Measurements from ENCODE around the gene ANXA6.

ANXA6 gene

DNA sequence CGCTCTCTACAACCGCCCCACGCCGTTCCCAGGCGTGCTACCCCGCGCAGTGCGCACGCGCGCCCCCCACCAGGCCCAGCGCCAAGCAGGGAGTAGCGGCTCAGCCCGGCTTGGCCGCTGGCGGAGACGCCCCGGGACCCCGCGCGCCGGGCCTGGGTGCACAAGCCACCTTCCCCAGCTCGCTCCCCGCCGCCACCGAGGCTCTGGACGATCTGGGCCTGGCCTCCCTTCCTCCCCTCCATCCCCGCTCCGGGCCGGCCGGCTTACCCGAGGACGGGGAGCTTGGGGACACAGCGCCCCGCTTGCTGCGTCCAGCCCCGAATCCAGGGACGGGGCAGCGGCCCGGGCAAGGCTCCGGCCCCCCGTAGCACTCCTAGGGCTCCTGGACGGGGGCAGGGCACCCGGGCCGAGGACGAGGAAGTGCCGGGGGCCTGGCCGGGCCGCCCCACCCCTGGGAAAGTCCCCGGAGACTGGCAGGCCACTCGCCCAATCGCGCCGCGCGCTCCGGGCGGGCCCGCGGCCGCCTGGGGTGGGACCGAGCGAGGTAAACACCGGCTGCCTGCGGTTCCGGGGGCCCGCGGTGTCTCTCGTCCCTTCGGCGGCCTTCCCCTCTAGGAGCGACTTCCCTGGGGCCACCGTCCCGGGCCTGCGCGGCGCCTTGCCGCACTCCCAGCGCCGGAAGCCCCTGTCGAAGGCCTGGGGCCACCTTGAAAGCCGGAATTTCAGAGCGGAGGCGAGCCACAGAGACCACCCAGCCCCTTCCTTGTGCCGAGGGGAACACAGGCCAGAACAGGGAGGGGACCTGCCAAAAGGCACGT lies 76.8 kb downstream of the ANXA6 start, which contains the start of gene TNIP1:
TSS of gene TNIP1 (minus strand) at position 422 of the 818 bp plus-strand sequence. CDS start 15,939 bp downstream, outside the sequence.
- H3K4me3 ChIP-seq (ENCODE audit: low read length in 2 of 2), result peak within 1 kb of the TSS; percentile 58 to 84
- peak within 1 kb of the TSS; percentile 96 to 99 for H3K9ac ChIP-seq (ENCODE audit: low read length in 2 of 2)
- peaks cover 0 to 5% of the 10 kb centered on the region in 2 donors for H3K36me3 ChIP-seq (ENCODE audit: control insufficient read depth in 2 of 2, insufficient read depth in 2 of 2, low read length in 2 of 2)
- H3K4me1 ChIP-seq (ENCODE audit: control insufficient read depth, insufficient read depth, low read length), result peaks cover 34% of the 10 kb centered on the region
- H3K9me3 ChIP-seq (ENCODE audit: control insufficient read depth in 2 of 2, low read length in 2 of 2), result no peaks in the 10 kb centered on the region
- H3K27me3 ChIP-seq (ENCODE audit: control insufficient read depth in 1 of 2, insufficient read depth in 2 of 2, low read length in 2 of 2), result no peaks in the 10 kb centered on the region
- peak within 1 kb of the TSS; percentile 98 for H3K27ac ChIP-seq (ENCODE audit: low read length)

DNA sequence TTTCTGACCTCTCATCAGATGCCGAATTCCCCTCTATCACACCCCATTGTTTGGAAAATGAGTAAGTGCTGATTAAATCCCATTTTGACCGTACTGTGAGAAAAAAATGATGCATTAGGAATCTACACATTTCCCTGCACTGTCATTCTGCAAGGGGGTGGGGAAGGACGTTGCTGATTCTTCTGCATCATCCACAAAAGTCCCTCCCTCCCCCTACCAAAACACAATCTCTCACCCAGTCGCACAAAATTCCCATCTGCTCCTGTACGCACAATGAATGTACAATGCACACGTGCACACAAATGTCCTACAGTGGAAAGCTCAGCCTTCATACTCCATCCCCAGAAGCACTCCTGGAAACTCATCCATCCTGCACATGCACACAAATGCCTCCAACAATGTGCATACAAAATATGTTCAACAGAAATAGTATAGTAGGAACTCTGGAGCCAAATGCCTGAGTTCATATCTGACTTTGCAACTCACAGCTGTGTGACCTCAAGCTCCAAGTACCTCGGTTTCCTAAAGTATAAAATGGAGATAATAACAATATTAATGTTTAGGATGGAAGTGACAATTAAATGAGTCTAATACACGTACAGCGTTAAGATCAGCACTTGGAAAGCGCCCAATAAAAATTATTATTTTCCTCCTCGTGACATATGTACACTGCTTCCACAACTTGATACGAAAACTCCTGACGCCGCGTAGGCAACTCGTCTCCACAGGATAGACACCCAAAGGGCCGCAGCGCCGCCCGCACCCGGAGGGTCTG lies 77.6 kb downstream of the ANXA6 start:
- Histone ChIP-seq H3K9me3 (ENCODE audit: control insufficient read depth in 2 of 2, low read length in 2 of 2) (no peaks in the 10 kb centered on the region), H3K4me3 (ENCODE audit: low read length in 2 of 2) (peak overlapping the region; percentile 58 to 84), H3K9ac (ENCODE audit: low read length in 2 of 2) (peak overlapping the region; percentile 86 to 96), H3K36me3 (ENCODE audit: control insufficient read depth in 2 of 2, insufficient read depth in 2 of 2, low read length in 2 of 2) (peaks cover 0 to 5% of the 10 kb centered on the region in 2 donors), H3K4me1 (ENCODE audit: control insufficient read depth, insufficient read depth, low read length) (peaks cover 27% of the 10 kb centered on the region), H3K27me3 (ENCODE audit: control insufficient read depth in 1 of 2, insufficient read depth in 2 of 2, low read length in 2 of 2) (no peaks in the 10 kb centered on the region), H3K27ac (ENCODE audit: low read length) (peak overlapping the region; percentile 98)

DNA sequence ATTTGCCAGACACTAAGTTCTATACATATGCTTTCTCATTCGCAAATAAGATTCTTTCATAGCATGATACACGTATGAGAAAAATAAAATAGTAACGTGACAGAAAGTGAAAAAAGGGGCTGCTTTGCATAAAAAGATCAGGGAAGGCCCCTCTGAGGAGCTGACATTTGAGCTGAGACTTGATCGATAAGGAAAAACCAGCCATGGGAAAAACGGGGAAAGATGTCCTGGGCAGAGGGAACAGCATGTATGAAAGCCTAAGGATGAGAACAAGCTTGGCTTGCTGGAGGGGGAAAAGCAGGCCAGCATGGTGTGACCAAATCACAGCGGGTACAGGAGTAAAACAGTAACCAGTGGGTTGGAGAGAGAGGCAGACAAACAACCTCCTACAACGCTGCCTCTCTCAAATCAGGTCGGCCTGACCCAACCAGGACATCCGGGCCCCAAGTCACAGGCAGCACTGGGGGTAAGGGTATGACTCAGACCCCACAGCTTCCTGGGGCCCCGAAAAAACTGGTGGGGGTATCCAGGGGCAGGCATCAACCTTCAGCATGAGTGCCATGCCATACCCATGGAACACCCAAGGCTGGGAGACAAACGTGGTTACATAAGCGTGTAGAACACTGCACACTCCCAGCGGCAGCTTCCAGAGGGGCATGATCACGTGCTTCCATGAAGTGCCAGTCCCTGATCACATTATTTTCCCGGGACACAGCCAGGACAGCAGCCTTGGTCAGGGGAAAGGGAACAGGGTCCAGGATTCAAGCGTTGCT lies 78.9 kb downstream of the ANXA6 start:
- peaks cover 0 to 5% of the 10 kb centered on the region in 2 donors for H3K36me3 ChIP-seq (ENCODE audit: control insufficient read depth in 2 of 2, insufficient read depth in 2 of 2, low read length in 2 of 2)
- no peak overlapping the region for H3K9ac ChIP-seq (ENCODE audit: low read length in 2 of 2)
- no peaks in the 10 kb centered on the region for H3K9me3 ChIP-seq (ENCODE audit: control insufficient read depth in 2 of 2, low read length in 2 of 2)
- no peak overlapping the region for H3K27ac ChIP-seq (ENCODE audit: low read length)
- H3K4me1 ChIP-seq (ENCODE audit: control insufficient read depth, insufficient read depth, low read length), result peaks cover 26% of the 10 kb centered on the region
- no peaks in the 10 kb centered on the region for H3K27me3 ChIP-seq (ENCODE audit: control insufficient read depth in 1 of 2, insufficient read depth in 2 of 2, low read length in 2 of 2)
- H3K4me3 ChIP-seq (ENCODE audit: low read length in 2 of 2), result no peak overlapping the region

DNA sequence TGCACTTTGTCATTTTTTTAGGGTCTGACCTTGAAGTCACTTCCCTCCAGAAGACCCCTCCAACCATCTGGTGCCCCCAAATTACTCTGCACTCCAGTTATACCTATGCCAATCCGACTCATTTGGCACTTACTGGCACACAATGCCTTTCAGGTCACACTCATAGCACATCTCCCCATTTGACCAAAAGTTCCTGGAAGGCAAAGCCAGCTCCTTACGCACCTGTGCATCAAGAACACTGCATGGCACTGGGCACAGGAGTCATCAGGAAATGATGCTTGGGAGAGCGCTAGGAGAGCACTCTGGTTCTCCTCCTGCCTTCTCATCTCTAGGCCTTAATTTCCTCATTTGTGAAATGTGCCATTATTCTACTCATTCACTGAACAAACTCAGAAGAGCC lies 79.6 kb downstream of the ANXA6 start:
- Histone ChIP-seq H3K4me1 (ENCODE audit: control insufficient read depth, insufficient read depth, low read length) (peaks cover 25% of the 10 kb centered on the region), H3K9me3 (ENCODE audit: control insufficient read depth in 2 of 2, low read length in 2 of 2) (no peaks in the 10 kb centered on the region), H3K27me3 (ENCODE audit: control insufficient read depth in 1 of 2, insufficient read depth in 2 of 2, low read length in 2 of 2) (no peaks in the 10 kb centered on the region), H3K36me3 (ENCODE audit: control insufficient read depth in 2 of 2, insufficient read depth in 2 of 2, low read length in 2 of 2) (peaks cover 0 to 5% of the 10 kb centered on the region in 2 donors), H3K27ac (ENCODE audit: low read length) (no peak overlapping the region), H3K4me3 (ENCODE audit: low read length in 2 of 2) (peak overlapping the region in 1 of 2 donors; percentile 29), H3K9ac (ENCODE audit: low read length in 2 of 2) (no peak overlapping the region)

DNA sequence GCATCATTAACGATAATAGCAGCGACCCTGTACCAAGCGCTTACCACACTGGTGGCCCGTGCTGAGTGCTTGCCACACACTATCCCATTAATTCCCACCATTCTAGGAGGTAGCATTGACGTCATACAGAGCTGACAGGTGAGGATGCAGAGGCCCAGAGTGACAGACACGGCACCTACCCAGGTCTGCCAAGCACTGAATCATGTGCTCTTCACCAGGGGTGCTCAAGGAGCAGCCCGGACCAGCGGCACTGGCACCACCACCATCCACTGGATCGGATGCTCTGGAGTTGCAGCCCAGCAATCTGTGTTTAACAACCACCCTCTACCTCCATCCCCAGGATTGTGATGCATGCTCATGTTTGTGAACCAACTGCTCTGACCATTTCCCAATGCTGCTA lies 80.2 kb downstream of the ANXA6 start:
- H3K36me3 ChIP-seq (ENCODE audit: control insufficient read depth in 2 of 2, insufficient read depth in 2 of 2, low read length in 2 of 2), result peaks cover 0 to 5% of the 10 kb centered on the region in 2 donors
- no peaks in the 10 kb centered on the region for H3K27me3 ChIP-seq (ENCODE audit: control insufficient read depth in 1 of 2, insufficient read depth in 2 of 2, low read length in 2 of 2)
- H3K4me3 ChIP-seq (ENCODE audit: low read length in 2 of 2), result no peak overlapping the region
- H3K27ac ChIP-seq (ENCODE audit: low read length), result no peak overlapping the region
- H3K9ac ChIP-seq (ENCODE audit: low read length in 2 of 2), result no peak overlapping the region
- H3K4me1 ChIP-seq (ENCODE audit: control insufficient read depth, insufficient read depth, low read length), result peaks cover 19% of the 10 kb centered on the region
- no peaks in the 10 kb centered on the region for H3K9me3 ChIP-seq (ENCODE audit: control insufficient read depth in 2 of 2, low read length in 2 of 2)

DNA sequence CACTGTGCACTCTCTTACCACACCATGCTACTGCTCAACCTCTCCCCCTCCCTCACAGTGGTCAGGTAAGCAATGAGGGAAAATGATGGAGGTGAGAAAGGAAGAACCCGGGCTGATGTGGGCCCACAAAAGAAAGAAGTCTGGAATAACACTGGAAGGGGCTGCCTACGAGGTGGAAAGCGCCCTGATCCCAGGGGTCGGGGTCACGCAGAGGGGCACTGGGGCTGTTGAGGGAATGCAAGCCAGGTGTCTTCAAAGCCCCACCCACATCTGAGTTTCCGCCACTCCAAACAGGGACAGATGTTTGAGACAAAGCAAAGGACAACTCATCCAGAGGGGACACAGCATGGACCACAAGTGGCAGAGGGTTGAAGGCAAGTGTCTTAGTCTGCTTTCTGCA lies 81.0 kb downstream of the ANXA6 start:
- H3K4me1 ChIP-seq (ENCODE audit: control insufficient read depth, insufficient read depth, low read length), result peaks cover 16% of the 10 kb centered on the region
- H3K36me3 ChIP-seq (ENCODE audit: control insufficient read depth in 2 of 2, insufficient read depth in 2 of 2, low read length in 2 of 2), result peaks cover 0 to 5% of the 10 kb centered on the region in 2 donors
- no peak overlapping the region for H3K9ac ChIP-seq (ENCODE audit: low read length in 2 of 2)

DNA sequence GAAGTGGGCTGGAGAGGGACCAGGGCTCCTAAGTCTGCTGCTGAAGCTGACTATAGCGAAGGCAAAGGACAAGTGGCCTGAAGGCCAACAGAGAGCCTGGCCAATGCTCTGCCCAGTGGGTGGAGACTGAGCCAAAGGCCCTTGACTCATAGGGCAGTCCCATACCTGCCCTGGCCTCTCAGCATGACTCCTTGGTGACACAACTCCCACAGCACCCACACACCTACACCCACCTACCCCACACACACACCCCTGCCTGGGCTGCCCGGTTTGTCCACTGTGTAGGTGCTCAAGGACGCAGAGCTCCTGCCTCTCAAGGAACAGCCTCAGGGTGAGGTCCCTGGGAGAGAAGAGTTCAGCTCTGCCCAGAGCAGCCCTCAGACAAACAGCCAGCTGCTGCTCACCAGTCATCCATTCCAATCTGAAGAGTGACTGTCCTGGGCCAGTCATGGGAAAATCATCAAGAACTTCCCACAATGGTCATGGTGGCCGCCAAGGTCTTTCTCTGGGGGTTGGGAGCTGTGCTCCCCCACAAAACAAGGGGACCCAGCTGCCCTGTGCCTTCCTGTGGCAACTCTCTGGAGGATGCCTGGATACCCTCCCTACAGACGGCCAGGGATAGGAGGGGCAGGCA lies 81.8 kb downstream of the ANXA6 start:
- Histone ChIP-seq H3K9ac (ENCODE audit: low read length in 2 of 2) (no peak overlapping the region), H3K27ac (ENCODE audit: low read length) (no peak overlapping the region), H3K4me3 (ENCODE audit: low read length in 2 of 2) (no peak overlapping the region), H3K4me1 (ENCODE audit: control insufficient read depth, insufficient read depth, low read length) (peaks cover 17% of the 10 kb centered on the region), H3K9me3 (ENCODE audit: control insufficient read depth in 2 of 2, low read length in 2 of 2) (no peaks in the 10 kb centered on the region), H3K27me3 (ENCODE audit: control insufficient read depth in 1 of 2, insufficient read depth in 2 of 2, low read length in 2 of 2) (no peaks in the 10 kb centered on the region), H3K36me3 (ENCODE audit: control insufficient read depth in 2 of 2, insufficient read depth in 2 of 2, low read length in 2 of 2) (peaks cover 0 to 6% of the 10 kb centered on the region in 2 donors)

More for the DNA sequence above, 81.0 kb downstream of the ANXA6 start:
- H3K27me3 ChIP-seq (ENCODE audit: control insufficient read depth in 1 of 2, insufficient read depth in 2 of 2, low read length in 2 of 2), result no peaks in the 10 kb centered on the region
- H3K9me3 ChIP-seq (ENCODE audit: control insufficient read depth in 2 of 2, low read length in 2 of 2), result no peaks in the 10 kb centered on the region
- H3K4me3 ChIP-seq (ENCODE audit: low read length in 2 of 2), result no peak overlapping the region
- no peak overlapping the region for H3K27ac ChIP-seq (ENCODE audit: low read length)

DNA sequence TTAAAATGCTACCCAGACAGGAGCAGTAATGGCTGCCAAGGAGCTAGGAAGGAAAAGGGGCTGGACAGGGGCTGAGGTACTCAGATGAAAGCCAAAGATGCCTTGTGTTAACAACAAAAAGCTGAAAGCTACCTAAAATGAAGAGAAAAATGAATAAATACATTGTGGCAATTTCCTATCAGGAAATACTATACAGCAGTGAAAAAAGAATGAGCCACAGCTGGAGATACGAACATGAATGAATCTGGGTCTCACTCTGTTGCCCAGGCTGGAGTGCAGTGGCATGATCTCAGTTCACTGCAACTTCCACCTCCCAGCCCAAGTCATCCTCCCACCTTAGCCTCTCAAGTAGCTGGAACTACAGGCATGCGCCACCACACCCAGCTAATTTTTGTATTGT lies 83.0 kb downstream of the ANXA6 start:
- Histone ChIP-seq H3K4me1 (ENCODE audit: control insufficient read depth, insufficient read depth, low read length) (peaks cover 18% of the 10 kb centered on the region), H3K36me3 (ENCODE audit: control insufficient read depth in 2 of 2, insufficient read depth in 2 of 2, low read length in 2 of 2) (peaks cover 0 to 6% of the 10 kb centered on the region in 2 donors)

DNA sequence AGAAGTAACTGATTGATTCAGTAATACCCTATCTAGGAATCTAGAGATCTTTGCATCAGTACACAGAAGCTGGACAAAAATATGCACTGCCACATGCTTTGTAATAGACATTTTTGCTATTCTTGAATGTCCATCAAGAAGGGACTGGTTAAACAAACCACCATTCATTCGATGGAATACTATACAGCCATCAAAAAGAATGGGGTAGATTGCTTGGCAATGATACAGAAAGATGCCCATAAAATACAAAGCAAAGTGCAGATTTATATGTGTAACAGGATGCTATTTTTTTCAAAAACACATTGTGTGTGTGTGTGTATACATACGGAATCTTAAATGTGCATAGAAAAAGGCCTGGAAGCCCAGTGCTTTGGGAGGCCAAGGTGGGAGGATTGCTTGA lies 84.3 kb downstream of the ANXA6 start:
- H3K27me3 ChIP-seq (ENCODE audit: control insufficient read depth in 1 of 2, insufficient read depth in 2 of 2, low read length in 2 of 2), result no peaks in the 10 kb centered on the region
- H3K9me3 ChIP-seq (ENCODE audit: control insufficient read depth in 2 of 2, low read length in 2 of 2), result no peaks in the 10 kb centered on the region
- no peak overlapping the region for H3K4me3 ChIP-seq (ENCODE audit: low read length in 2 of 2)
- H3K27ac ChIP-seq (ENCODE audit: low read length), result no peak overlapping the region
- peaks cover 27% of the 10 kb centered on the region for H3K4me1 ChIP-seq (ENCODE audit: control insufficient read depth, insufficient read depth, low read length)
- peaks cover 0 to 6% of the 10 kb centered on the region in 2 donors for H3K36me3 ChIP-seq (ENCODE audit: control insufficient read depth in 2 of 2, insufficient read depth in 2 of 2, low read length in 2 of 2)
- no peak overlapping the region for H3K9ac ChIP-seq (ENCODE audit: low read length in 2 of 2)

More for the DNA sequence above, 83.0 kb downstream of the ANXA6 start:
- no peaks in the 10 kb centered on the region for H3K27me3 ChIP-seq (ENCODE audit: control insufficient read depth in 1 of 2, insufficient read depth in 2 of 2, low read length in 2 of 2)
- no peak overlapping the region for H3K9ac ChIP-seq (ENCODE audit: low read length in 2 of 2)
- no peak overlapping the region for H3K27ac ChIP-seq (ENCODE audit: low read length)
- no peak overlapping the region for H3K4me3 ChIP-seq (ENCODE audit: low read length in 2 of 2)
- no peaks in the 10 kb centered on the region for H3K9me3 ChIP-seq (ENCODE audit: control insufficient read depth in 2 of 2, low read length in 2 of 2)

DNA sequence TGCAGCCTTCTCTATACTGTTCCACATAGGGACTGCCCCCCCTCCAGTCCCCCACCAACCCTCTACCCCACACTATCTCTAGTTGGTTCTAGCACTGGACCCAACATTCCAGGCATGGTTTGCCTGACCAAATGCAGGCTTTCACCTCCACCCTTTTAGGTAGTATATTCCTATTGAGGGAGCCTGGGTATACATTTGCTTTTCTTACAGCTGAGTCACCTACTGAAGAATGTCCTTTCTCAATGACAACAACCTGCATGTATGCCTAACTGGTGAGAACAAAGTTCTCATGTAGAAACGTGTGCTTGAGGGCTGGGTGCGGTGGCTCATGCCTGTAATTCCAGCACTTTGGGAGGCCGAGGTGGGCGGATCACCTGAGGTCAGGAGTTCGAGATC lies 85.0 kb downstream of the ANXA6 start:
- H3K4me1 ChIP-seq (ENCODE audit: control insufficient read depth, insufficient read depth, low read length), result peaks cover 33% of the 10 kb centered on the region
- H3K27me3 ChIP-seq (ENCODE audit: control insufficient read depth in 1 of 2, insufficient read depth in 2 of 2, low read length in 2 of 2), result no peaks in the 10 kb centered on the region
- H3K27ac ChIP-seq (ENCODE audit: low read length), result no peak overlapping the region
- peaks cover 0 to 5% of the 10 kb centered on the region in 2 donors for H3K36me3 ChIP-seq (ENCODE audit: control insufficient read depth in 2 of 2, insufficient read depth in 2 of 2, low read length in 2 of 2)
- H3K9me3 ChIP-seq (ENCODE audit: control insufficient read depth in 2 of 2, low read length in 2 of 2), result no peaks in the 10 kb centered on the region
- H3K9ac ChIP-seq (ENCODE audit: low read length in 2 of 2), result no peak overlapping the region
- H3K4me3 ChIP-seq (ENCODE audit: low read length in 2 of 2), result no peak overlapping the region
